Breast epithelium (tissue), 3 donors: Measurements from ENCODE around the gene KLF5.

Source experiments
- POLR2A ChIP-seq: fragments of 450-650 bp; IDR thresholded peaks from one replicate; pipeline ENCODE4 v1.6.1; 2016; ENCODE audit warnings: antibody characterized with exemption, mild to moderate bottlenecking, moderate library complexity
- POLR2AphosphoS5 ChIP-seq, 3 donors: sonication (generic); formaldehyde crosslinking; IDR thresholded peaks; one replicate each; pipeline ENCODE4 v1.6.1; 2017; ENCODE audit warnings: antibody characterized with exemption in 3 of 3
- TF ChIP-seq, protein P1 (sequence below), 3 donors: fragments of 450-650 bp; IDR thresholded peaks; one replicate each; pipeline ENCODE4 v1.5.1; 2016 to 2017; ENCODE audit warnings: antibody characterized with exemption in 3 of 3, mild to moderate bottlenecking in 3 of 3, moderate library complexity in 3 of 3

DNA sequence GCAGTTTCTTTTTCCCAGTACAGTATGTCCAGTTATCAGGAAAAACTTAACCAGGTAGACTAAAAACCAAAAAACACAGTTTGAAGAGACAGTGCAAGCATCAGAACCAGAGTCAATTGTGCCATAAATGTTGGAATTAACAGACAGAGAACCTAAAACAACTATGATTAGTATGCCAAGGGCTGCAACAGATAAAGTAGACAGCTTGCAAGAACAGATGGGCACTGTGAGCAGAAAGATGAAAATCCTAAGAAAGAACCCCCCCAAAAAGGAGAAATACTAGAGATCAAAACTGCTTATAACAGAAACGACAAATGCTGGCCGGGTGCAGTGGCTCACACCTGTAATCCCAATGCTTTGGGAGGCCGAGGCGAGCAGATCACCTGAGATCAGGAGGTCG lies 47.1 kb upstream of the KLF5 start:
- TF ChIP-seq POLR2A (no peak), POLR2AphosphoS5 (IDR thresholded peaks at IDR 0.05) (no peak)
- TF ChIP-seq, protein P1, sequence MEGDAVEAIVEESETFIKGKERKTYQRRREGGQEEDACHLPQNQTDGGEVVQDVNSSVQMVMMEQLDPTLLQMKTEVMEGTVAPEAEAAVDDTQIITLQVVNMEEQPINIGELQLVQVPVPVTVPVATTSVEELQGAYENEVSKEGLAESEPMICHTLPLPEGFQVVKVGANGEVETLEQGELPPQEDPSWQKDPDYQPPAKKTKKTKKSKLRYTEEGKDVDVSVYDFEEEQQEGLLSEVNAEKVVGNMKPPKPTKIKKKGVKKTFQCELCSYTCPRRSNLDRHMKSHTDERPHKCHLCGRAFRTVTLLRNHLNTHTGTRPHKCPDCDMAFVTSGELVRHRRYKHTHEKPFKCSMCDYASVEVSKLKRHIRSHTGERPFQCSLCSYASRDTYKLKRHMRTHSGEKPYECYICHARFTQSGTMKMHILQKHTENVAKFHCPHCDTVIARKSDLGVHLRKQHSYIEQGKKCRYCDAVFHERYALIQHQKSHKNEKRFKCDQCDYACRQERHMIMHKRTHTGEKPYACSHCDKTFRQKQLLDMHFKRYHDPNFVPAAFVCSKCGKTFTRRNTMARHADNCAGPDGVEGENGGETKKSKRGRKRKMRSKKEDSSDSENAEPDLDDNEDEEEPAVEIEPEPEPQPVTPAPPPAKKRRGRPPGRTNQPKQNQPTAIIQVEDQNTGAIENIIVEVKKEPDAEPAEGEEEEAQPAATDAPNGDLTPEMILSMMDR (IDR thresholded peaks at IDR 0.05): no peak
